GM12878 (cell line): ENCODE results near the gene CRNKL1. TPM values are rescaled to one million over a fixed set of nuclear protein-coding genes. Genes with fewer than 3 reads are reported as not detected.

ENCODE experiments used
- CEBPB ChIP-seq, 2 experiments: fragments of 150-350 bp in 1 of 2; IDR thresholded peaks; 2 replicates each; pipeline ENCODE4 v1.6.1; 2012 to 2014; ENCODE audit warnings: low read depth in 2 of 2, low read length in 2 of 2, borderline replicate concordance in 1 of 2, inconsistent platforms in 1 of 2
- ETV6 ChIP-seq, 2 experiments: fragments of 450-650 bp in 1 of 2; IDR thresholded peaks in 1 of 2; conservative IDR thresholded peaks in 1 of 2; 2 replicates each; pipeline ENCODE4 v1.6.1; 2014; ENCODE audit warnings: antibody characterized with exemption in 1 of 2, borderline replicate concordance in 1 of 2, low read depth in 1 of 2, mild to moderate bottlenecking in 1 of 2, moderate library complexity in 1 of 2
- HCFC1 ChIP-seq: fragments of 150-350 bp; IDR thresholded peaks from 2 replicates; pipeline ENCODE4 v1.6.1; 2014; ENCODE audit warnings: low read length
- IKZF1 ChIP-seq: fragments of 450-650 bp; conservative IDR thresholded peaks from 2 replicates; pipeline ENCODE4 v1.6.1; 2017; ENCODE audit warnings: antibody characterized with exemption, mild to moderate bottlenecking
- IRF3 ChIP-seq: fragments of 450-650 bp; IDR thresholded peaks from 2 replicates; pipeline ENCODE4 v1.6.1; 2014; ENCODE audit warnings: mild to moderate bottlenecking
- IRF5 ChIP-seq: fragments of 450-650 bp; IDR thresholded peaks from 2 replicates; pipeline ENCODE4 v1.6.1; 2017; ENCODE audit warnings: borderline replicate concordance
- LARP7 ChIP-seq: fragments of 450-650 bp; IDR thresholded peaks from 2 replicates; pipeline ENCODE4 v1.6.1; 2017; ENCODE audit warnings: mild to moderate bottlenecking
- NBN ChIP-seq: fragments of 450-650 bp; IDR thresholded peaks from 2 replicates; pipeline ENCODE4 v1.6.1; 2016
- NKRF ChIP-seq: fragments of 450-650 bp; conservative IDR thresholded peaks from 2 replicates; pipeline ENCODE4 v1.6.1; 2017; ENCODE audit warnings: mild to moderate bottlenecking, moderate library complexity
- PAX5 ChIP-seq: IDR thresholded peaks from 2 replicates; pipeline ENCODE4 v1.6.1; 2011; ENCODE audit warnings: low read depth, low read length, borderline replicate concordance
- PML ChIP-seq: IDR thresholded peaks from 2 replicates; pipeline ENCODE4 v1.6.1; 2012; ENCODE audit warnings: low read length, inconsistent platforms
- POLR2AphosphoS5 ChIP-seq: IDR thresholded peaks from 2 replicates; pipeline ENCODE4 v1.6.1; 2011; ENCODE audit warnings: mild to moderate bottlenecking, low read length, inconsistent platforms
- POU2F2 ChIP-seq: IDR thresholded peaks from 3 replicates; pipeline ENCODE4 v1.6.1; 2011; ENCODE audit warnings: low read depth, mild to moderate bottlenecking, low read length, borderline replicate concordance
- RAD21 ChIP-seq: IDR thresholded peaks from 2 replicates; pipeline ENCODE4 v1.6.1; 2011; ENCODE audit warnings: mild to moderate bottlenecking, low read depth, low read length, moderate library complexity; ENCODE audit not compliant: insufficient read depth
- SMARCA5 ChIP-seq: fragments of 450-650 bp; IDR thresholded peaks from 2 replicates; pipeline ENCODE4 v1.6.1; 2017; ENCODE audit warnings: mild to moderate bottlenecking
- SP1 ChIP-seq: IDR thresholded peaks from one replicate; pipeline ENCODE4 v1.6.1; 2011; ENCODE audit warnings: low read depth, low read length
- TAF1 ChIP-seq: IDR thresholded peaks from 2 replicates; pipeline ENCODE4 v1.6.1; 2011; ENCODE audit warnings: mild to moderate bottlenecking, low read depth, low read length, borderline replicate concordance
- TCF7 ChIP-seq: IDR thresholded peaks from 2 replicates; pipeline ENCODE4 v1.6.1; 2014; ENCODE audit warnings: antibody characterized with exemption, borderline replicate concordance
- USF2 ChIP-seq: IDR thresholded peaks from 2 replicates; pipeline ENCODE4 v1.6.1; 2011; ENCODE audit warnings: low read depth, low read length, improper control_type of control experiment, borderline replicate concordance
- ZNF24 ChIP-seq: fragments of 450-650 bp; IDR thresholded peaks from 2 replicates; pipeline ENCODE4 v1.6.1; 2017; ENCODE audit warnings: antibody characterized with exemption, mild to moderate bottlenecking
- ZNF687 ChIP-seq: fragments of 450-650 bp; IDR thresholded peaks from 2 replicates; pipeline ENCODE4 v1.6.1; 2017; ENCODE audit warnings: mild to moderate bottlenecking, moderate library complexity
- polyA plus RNA-seq, 11 experiments: library from polyadenylated mRNA; depleted of rRNA in 4 of 11; unstranded in 6 of 11; stranded (reverse) in 5 of 11; fragments of >200 nt; fragmentation: Nextera tagmentation in 4 of 11; fragmentation: Illumina TruSeq in 1 of 11; extraction: Ambion mirVana in 4 of 11; extraction: Trizol in 1 of 11; gene quantifications; 1 replicate in 1 of 11; 2 replicates in 10 of 11; pipeline versions ENCODE4 v1.2.1 to v1.2.3, GENCODE V29; 2011 to 2016; ENCODE audit warnings: inconsistent platforms in 2 of 11, missing spikeins in 2 of 11, low read depth in 1 of 11
- total RNA-seq, 4 experiments: library from RNA; depleted of rRNA in 3 of 4; stranded (reverse); fragments of >200 nt in 3 of 4; fragmentation: Illumina TruSeq in 1 of 4; extraction: Trizol in 1 of 4; gene quantifications; 2 replicates each; pipeline versions ENCODE4 v1.2.1 to v1.2.3, GENCODE V29; 2013 to 2021

CRNKL1 gene
- total and polyA plus RNA-seq, 10 of the 15 experiments (the other 5 are each of a cell fraction or from before 2014, with no cell fraction given): 9.5 to 28.4 (median 17.5) TPM

GRCh38 chr20:20017001-20017843, 35.0 kb downstream of the CRNKL1 start, which contains the start of gene NAA20 (continued):
- TF ChIP-seq PML (no peak), TAF1 (peak; percentile 53; the same call in 1 of the 2 replicates), SMARCA5 (peak; percentile 65; the same call in 1 of the 2 replicates), TCF7 (no peak), HCFC1 (peak; percentile 79), RAD21 (peak; percentile 49; the same call in 1 of the 2 replicates), PAX5 (peak; percentile 86; the same call in 1 of the 2 replicates), IRF5 (no peak), IRF3 (no peak), ZNF24 (no peak), ETV6 (conservative IDR thresholded peaks at IDR 0.05 in 1 of 2, IDR thresholded peaks at IDR 0.05 in 1 of 2; ENCODE audit: borderline replicate concordance in 1 of 2, low read depth in 1 of 2) (peak in 1 of 2 experiments; percentile 41; a peak in 1 of 4 replicates), NBN (peak; percentile 77), NKRF (peak; percentile 74), IKZF1 (peak; percentile 88), ZNF687 (peak; percentile 82), POLR2AphosphoS5 (0 out of 2 replicates have a peak, but pooled peaks have one; percentile 26), POU2F2 (peak; percentile 29; the same call in 2 of the 3 replicates), SP1 (no peak), USF2 (no peak), LARP7 (peak; percentile 91; the same call in 1 of the 2 replicates), CEBPB (IDR thresholded peaks at IDR 0.05; ENCODE audit: borderline replicate concordance in 1 of 2, low read depth in 2 of 2, low read length in 2 of 2) (no peak)
